GM18909 (cell line): ENCODE data around the gene TMEM229A.

Experiments
- ATAC-seq: cut with Tn5 transposase; IDR thresholded peaks from one replicate; pipeline ENCODE4 v1.9.1; 2021; ENCODE audit warnings: mild to moderate bottlenecking; ENCODE audit not compliant: unreplicated experiment, poor library complexity

Gene TMEM229A

GRCh38 chr7:123992913-123993518 is 39.9 kb downstream of the TMEM229A start:
- no peak for ATAC-seq

GRCh38 chr7:123987445-123987844 is 45.4 kb downstream of the TMEM229A start:
- no peak for ATAC-seq
